BJ (cell line): Measurements from ENCODE around the gene PTPRM. TPM values are rescaled to one million over a fixed set of nuclear protein-coding genes. Genes with fewer than 3 reads are reported as not detected.
A peak's percentile ranks its signal among the peaks of the same experiment; 100 is the strongest.

ENCODE experiments used
- CTCF ChIA-PET: fragments of 350-600 bp; formaldehyde crosslinking; extraction: SDS; loops from one replicate; lab custom pipeline; 2021; ENCODE audit warnings: antibody characterized with exemption, inconsistent platforms; lab: Yijun Ruan, JAX
- POLR2A ChIA-PET: fragments of 300-600 bp; sonication (Branson Sonifier 250); formaldehyde crosslinking; extraction: SDS; loops from one replicate; lab custom pipeline; 2021; ENCODE audit warnings: antibody characterized with exemption; lab: Charles Lee
- DNase-seq: peaks from one replicate; pipeline ENCODE4 v3.0.0-alpha.2; 2011; ENCODE audit warnings: low read depth
- H3K27me3 ChIP-seq: 2 replicates; pipeline ENCODE4 v1.6.0; 2011; ENCODE audit warnings: low read length; ENCODE audit not compliant: control insufficient read depth, insufficient read depth
- H3K36me3 ChIP-seq: 2 replicates; pipeline ENCODE4 v1.5.1; 2011; ENCODE audit warnings: low read length; ENCODE audit not compliant: control insufficient read depth, insufficient read depth
- H3K4me3 ChIP-seq: 2 replicates; pipeline ENCODE4 v1.5.1; 2011; ENCODE audit warnings: low read depth, mild to moderate bottlenecking, control low read depth, low read length
- CTCF ChIP-seq: IDR thresholded peaks from 2 replicates; pipeline ENCODE4 v1.5.1; 2011; ENCODE audit warnings: low read depth, mild to moderate bottlenecking, control low read depth, inconsistent platforms, low read length, moderate library complexity; ENCODE audit not compliant: insufficient read depth
- polyA plus RNA-seq: library from polyadenylated mRNA; depleted of rRNA; stranded (reverse); fragments of >200 nt; gene quantifications from 2 replicates; pipeline ENCODE4 v1.2.3, GENCODE V29; 2011

PTPRM gene
- polyA plus RNA-seq, 1 experiment, result 149 TPM

GRCh38 chr18:7607540-7608173, 40.5 kb downstream of the PTPRM start:
- DNase-seq, result no peak
- POLR2A ChIA-PET, result interaction anchor here (0.6 kb wide), 1 partner anchor 13 kb away, joined by 3 read pairs; no protein-coding TSS in a partner anchor
- no peaks in the 10 kb centered on the region for H3K36me3 ChIP-seq
- no peak overlapping the region for H3K4me3 ChIP-seq
- no peaks in the 10 kb centered on the region for H3K27me3 ChIP-seq
- no peak for TF ChIP-seq CTCF
- CTCF ChIA-PET, result interaction anchor here (1.4 to 3.1 kb wide), 4 partner anchors 12 to 40 kb away, joined by 5 to 22 read pairs (median 10); partner anchors contain the start of gene PTPRM

GRCh38 chr18:7608174-7608550, 41.0 kb downstream of the PTPRM start:
- no peak for TF ChIP-seq CTCF
- ChIA-PET CTCF (interaction anchor here (1.4 to 3.1 kb wide), 4 partner anchors 11 to 41 kb away, joined by 5 to 22 read pairs (median 10); partner anchors contain the start of gene PTPRM), POLR2A (interaction anchor here (0.5 to 0.9 kb wide), 2 partner anchors 14 to 1192 kb away, joined by 4 to 10 read pairs; no protein-coding TSS in a partner anchor)
- no peak overlapping the region for H3K4me3 ChIP-seq
- H3K36me3 ChIP-seq, result no peaks in the 10 kb centered on the region
- no peak for DNase-seq
- H3K27me3 ChIP-seq, result no peaks in the 10 kb centered on the region

GRCh38 chr18:7608781-7609201, 41.7 kb downstream of the PTPRM start:
- Histone ChIP-seq H3K36me3 (no peaks in the 10 kb centered on the region), H3K4me3 (no peak overlapping the region), H3K27me3 (no peaks in the 10 kb centered on the region)
- ChIA-PET CTCF (interaction anchor here (0.9 to 3.1 kb wide), 5 partner anchors 11 to 41 kb away, joined by 3 to 22 read pairs (median 7); partner anchors contain the start of gene PTPRM), POLR2A (interaction anchor here (0.5 to 1.0 kb wide), 3 partner anchors 9 to 1192 kb away, joined by 3 to 10 read pairs (median 4); no protein-coding TSS in a partner anchor)
- peak; percentile 70 for DNase-seq
- no peak for TF ChIP-seq CTCF

GRCh38 chr18:7609617-7610016, 42.5 kb downstream of the PTPRM start:
- POLR2A ChIA-PET, result interaction anchor here (1.0 kb wide), 1 partner anchor 8 kb away, joined by 3 read pairs; no protein-coding TSS in a partner anchor
- no peaks in the 10 kb centered on the region for H3K36me3 ChIP-seq
- no peak for TF ChIP-seq CTCF
- no peak for DNase-seq
- CTCF ChIA-PET, result interaction anchor here (1.6 to 3.1 kb wide), 2 partner anchors 10 to 36 kb away, joined by 7 to 22 read pairs; no protein-coding TSS in a partner anchor
- H3K27me3 ChIP-seq, result no peaks in the 10 kb centered on the region
- H3K4me3 ChIP-seq, result no peak overlapping the region

GRCh38 chr18:7614042-7614441, 46.9 kb downstream of the PTPRM start:
- Histone ChIP-seq H3K27me3 (no peaks in the 10 kb centered on the region), H3K4me3 (no peak overlapping the region), H3K36me3 (no peaks in the 10 kb centered on the region)
- ChIA-PET POLR2A (no interaction called here), CTCF (interaction anchor here (1.3 kb wide), 1 partner anchor 46 kb away, joined by 3 read pairs; no protein-coding TSS in a partner anchor)
- no peak for DNase-seq
- TF ChIP-seq CTCF, result no peak
